Ovary (tissue), 3 donors: ENCODE results near the gene UQCC2.

Source experiments
- CTCF ChIP-seq, 3 donors: fragments of 450-650 bp in 2 of 3; fragments of 200-600 bp in 1 of 3; IDR thresholded peaks; one replicate each; pipeline versions ENCODE4 v1.5.1 to v1.8.0; 2016 to 2022; ENCODE audit warnings: antibody characterized with exemption in 3 of 3, mild to moderate bottlenecking in 1 of 3
- EP300 ChIP-seq: sonication (generic); formaldehyde crosslinking; IDR thresholded peaks from one replicate; pipeline ENCODE4 v1.6.1; 2017; ENCODE audit warnings: antibody characterized with exemption
- POLR2A ChIP-seq: fragments of 450-650 bp; IDR thresholded peaks from one replicate; pipeline ENCODE4 v1.6.1; 2017; ENCODE audit warnings: antibody characterized with exemption, mild to moderate bottlenecking, moderate library complexity
- donor health status: DM: no; HTN: no; CAD: no.

- no peak for TF ChIP-seq EP300
- TF ChIP-seq CTCF (IDR thresholded peaks at IDR 0.05) = no peak
- no peak for TF ChIP-seq POLR2A
Measured at GRCh38 chr6:33686981-33687975, 24.2 kb downstream of the UQCC2 start.
